SU-DHL-6 (cell line): Measurements from ENCODE around the gene DUS1L.

Experiments used
- H2AFZ ChIP-seq: fragments of 200-600 bp; sonication (generic); 2 replicates; pipeline ENCODE4 v1.6.1; 2014; ENCODE audit warnings: low read depth, mild to moderate bottlenecking, moderate library complexity, mixed read lengths, antibody characterized with exemption, low read length; ENCODE audit not compliant: severe bottlenecking
- H3F3A ChIP-seq: fragments of 200-600 bp; shearing (Covaris generic); 2 replicates; pipeline ENCODE4 v1.6.0; 2016; ENCODE audit warnings: antibody characterized with exemption, mild to moderate bottlenecking; ENCODE audit not compliant: insufficient read depth
- H3K27ac ChIP-seq: fragments of 200-600 bp; sonication (generic); 2 replicates; pipeline ENCODE4 v1.5.1; 2016; ENCODE audit warnings: low read depth, mild to moderate bottlenecking, low read length, moderate library complexity, mixed read lengths
- H3K27me3 ChIP-seq: fragments of 200-600 bp; sonication (generic), shearing (Covaris generic); 2 replicates; pipeline ENCODE4 v1.6.0; 2014; ENCODE audit warnings: mild to moderate bottlenecking, low read length
- H3K36me3 ChIP-seq: fragments of 200-600 bp; sonication (generic); 2 replicates; pipeline ENCODE4 v1.6.1; 2014; ENCODE audit warnings: mild to moderate bottlenecking, low read length, mixed read lengths
- H3K4me2 ChIP-seq: fragments of 300-600, 200-600 bp; shearing (Covaris generic), sonication (generic); 2 replicates; pipeline ENCODE4 v1.6.0; 2014; ENCODE audit warnings: low read length, low read depth, mild to moderate bottlenecking; ENCODE audit not compliant: poor library complexity, severe bottlenecking
- H3K4me3 ChIP-seq: fragments of 200-600 bp; sonication (generic); 2 replicates; pipeline ENCODE4 v1.5.1; 2014; ENCODE audit warnings: antibody characterized with exemption, low read length, mild to moderate bottlenecking, mixed read lengths; ENCODE audit not compliant: insufficient read depth, poor library complexity, severe bottlenecking
- H3K79me2 ChIP-seq: fragments of 200-600 bp; sonication (generic); 2 replicates; pipeline ENCODE4 v1.6.1; 2014; ENCODE audit warnings: mild to moderate bottlenecking, low read length, moderate library complexity; ENCODE audit not compliant: insufficient read depth
- H3K9ac ChIP-seq: fragments of 200-600 bp; sonication (generic); 2 replicates; pipeline ENCODE4 v1.7.0; 2014; ENCODE audit warnings: mild to moderate bottlenecking, low read length
- H3K9me2 ChIP-seq: fragments of 200-600 bp; sonication (generic); replicated peaks from 2 replicates; pipeline ENCODE4 v1.6.1; 2014; ENCODE audit warnings: low read length; ENCODE audit not compliant: insufficient read depth
- H3K9me3 ChIP-seq: fragments of 200-600 bp; sonication (generic); 2 replicates; pipeline ENCODE4 v1.6.1; 2014; ENCODE audit warnings: low read length, mixed read lengths; ENCODE audit not compliant: insufficient read depth
- H4K20me1 ChIP-seq: fragments of 200-600 bp; sonication (generic); 2 replicates; pipeline ENCODE4 v1.6.1; 2014; ENCODE audit warnings: low read depth, mild to moderate bottlenecking, antibody characterized with exemption, low read length, moderate library complexity, mixed read lengths
- EZH2phosphoT487 ChIP-seq: fragments of 200-600 bp; sonication (generic), shearing (Covaris generic); conservative IDR thresholded peaks from 2 replicates; pipeline ENCODE4 v1.6.1; 2018; ENCODE audit warnings: mild to moderate bottlenecking, antibody characterized with exemption, low read length, moderate library complexity, mixed read lengths
- TF ChIP-seq, protein P1 (sequence below): fragments of 200-600 bp; sonication (generic); IDR thresholded peaks from one replicate; pipeline ENCODE4 v1.5.1; 2017; ENCODE audit warnings: antibody characterized with exemption, mild to moderate bottlenecking, low read length, moderate library complexity; ENCODE audit not compliant: insufficient read depth, poor library complexity, severe bottlenecking

DUS1L gene

DNA sequence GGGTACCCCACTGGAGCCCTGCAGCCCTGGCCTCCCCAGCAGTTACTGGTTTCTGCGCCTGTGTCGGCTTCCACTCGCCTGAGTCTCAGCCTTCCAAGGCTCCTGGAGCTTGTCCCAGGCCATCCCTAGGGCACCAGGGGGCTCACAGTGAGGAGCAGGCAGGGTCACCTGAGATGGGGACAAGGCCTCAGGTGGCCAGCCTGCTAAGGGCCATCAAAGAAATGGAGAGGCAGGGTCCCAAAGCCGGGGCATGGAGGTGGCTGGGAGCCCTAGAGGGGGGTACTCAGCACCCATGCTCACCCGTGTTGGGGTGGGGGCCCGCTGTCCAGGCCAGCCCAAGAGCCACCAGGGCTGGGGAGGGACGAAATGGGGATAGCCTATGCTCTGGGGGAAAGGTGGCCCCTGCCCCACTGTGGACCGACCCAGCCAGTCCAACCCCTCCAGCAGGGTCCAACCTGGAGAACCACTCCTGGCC lies 31.1 kb upstream of the DUS1L start:
- Histone ChIP-seq H3F3A (peaks cover 24% of the 10 kb centered on the region), H2AFZ (no peak overlapping the region), H3K9me3 (no peaks in the 10 kb centered on the region), H3K9me2 (no peaks in the 10 kb centered on the region), H3K36me3 (0 out of 2 replicates have a peak, but pooled peaks cover 2% of the 10 kb centered on the region), H3K27ac (peak overlapping the region; percentile 93), H3K79me2 (peaks cover 32% of the 10 kb centered on the region), H4K20me1 (no peaks in the 10 kb centered on the region; the same call in 1 of the 2 replicates), H3K27me3 (no peaks in the 10 kb centered on the region), H3K4me3 (peak overlapping the region; percentile 99), H3K4me2 (peak overlapping the region; percentile 60), H3K9ac (peak overlapping the region; percentile 100)
- TF ChIP-seq EZH2phosphoT487 = no peak
- TF ChIP-seq, protein P1, sequence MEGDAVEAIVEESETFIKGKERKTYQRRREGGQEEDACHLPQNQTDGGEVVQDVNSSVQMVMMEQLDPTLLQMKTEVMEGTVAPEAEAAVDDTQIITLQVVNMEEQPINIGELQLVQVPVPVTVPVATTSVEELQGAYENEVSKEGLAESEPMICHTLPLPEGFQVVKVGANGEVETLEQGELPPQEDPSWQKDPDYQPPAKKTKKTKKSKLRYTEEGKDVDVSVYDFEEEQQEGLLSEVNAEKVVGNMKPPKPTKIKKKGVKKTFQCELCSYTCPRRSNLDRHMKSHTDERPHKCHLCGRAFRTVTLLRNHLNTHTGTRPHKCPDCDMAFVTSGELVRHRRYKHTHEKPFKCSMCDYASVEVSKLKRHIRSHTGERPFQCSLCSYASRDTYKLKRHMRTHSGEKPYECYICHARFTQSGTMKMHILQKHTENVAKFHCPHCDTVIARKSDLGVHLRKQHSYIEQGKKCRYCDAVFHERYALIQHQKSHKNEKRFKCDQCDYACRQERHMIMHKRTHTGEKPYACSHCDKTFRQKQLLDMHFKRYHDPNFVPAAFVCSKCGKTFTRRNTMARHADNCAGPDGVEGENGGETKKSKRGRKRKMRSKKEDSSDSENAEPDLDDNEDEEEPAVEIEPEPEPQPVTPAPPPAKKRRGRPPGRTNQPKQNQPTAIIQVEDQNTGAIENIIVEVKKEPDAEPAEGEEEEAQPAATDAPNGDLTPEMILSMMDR = no peak

DNA sequence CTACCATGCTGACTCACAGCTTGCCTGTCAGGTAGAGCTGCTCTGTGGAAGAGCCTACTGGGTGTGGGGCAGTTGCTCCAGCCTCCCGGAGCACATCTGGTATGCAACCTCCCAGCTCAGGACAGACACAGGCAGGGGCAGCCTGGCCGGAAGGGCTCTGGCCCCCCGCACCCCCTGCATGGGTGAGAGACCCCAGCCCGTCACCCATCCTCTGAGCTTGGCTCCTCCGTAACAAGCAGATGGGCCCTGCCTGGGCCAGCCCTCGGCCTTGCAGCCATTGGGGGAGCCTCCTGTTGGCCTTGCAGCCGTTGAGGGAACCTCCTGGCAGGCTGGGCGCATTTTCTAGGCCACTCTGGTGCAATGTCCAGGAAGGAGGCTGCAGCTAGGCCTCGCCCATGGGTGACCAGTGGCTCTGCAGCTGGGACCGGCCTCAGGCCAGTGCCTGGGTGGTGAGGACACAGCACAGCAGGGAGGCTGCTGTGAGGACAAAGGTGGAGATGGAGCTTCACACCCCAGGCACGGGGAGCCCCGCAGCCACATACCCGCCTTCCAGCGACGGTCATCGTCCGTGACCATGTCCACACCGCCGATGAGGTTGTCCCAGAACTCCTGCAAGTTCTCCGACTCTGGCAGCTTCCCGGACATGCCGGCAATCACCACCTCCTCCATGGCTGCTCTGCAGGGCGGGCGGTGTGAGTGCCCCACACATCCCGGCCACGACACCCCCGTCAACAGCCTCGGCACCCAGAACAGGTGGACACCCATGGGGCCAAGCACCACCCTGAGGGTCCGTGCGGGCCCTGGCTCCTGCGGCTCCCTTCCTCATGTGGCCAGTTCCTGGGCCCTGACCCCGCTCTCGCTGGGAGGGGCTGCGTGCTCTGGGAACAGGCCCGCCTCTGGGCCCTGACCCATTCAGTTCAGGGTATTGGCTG lies 30.4 kb upstream of the DUS1L start:
- Histone ChIP-seq H3K79me2 (peaks cover 32% of the 10 kb centered on the region), H3K9ac (peak overlapping the region; percentile 100)

DNA sequence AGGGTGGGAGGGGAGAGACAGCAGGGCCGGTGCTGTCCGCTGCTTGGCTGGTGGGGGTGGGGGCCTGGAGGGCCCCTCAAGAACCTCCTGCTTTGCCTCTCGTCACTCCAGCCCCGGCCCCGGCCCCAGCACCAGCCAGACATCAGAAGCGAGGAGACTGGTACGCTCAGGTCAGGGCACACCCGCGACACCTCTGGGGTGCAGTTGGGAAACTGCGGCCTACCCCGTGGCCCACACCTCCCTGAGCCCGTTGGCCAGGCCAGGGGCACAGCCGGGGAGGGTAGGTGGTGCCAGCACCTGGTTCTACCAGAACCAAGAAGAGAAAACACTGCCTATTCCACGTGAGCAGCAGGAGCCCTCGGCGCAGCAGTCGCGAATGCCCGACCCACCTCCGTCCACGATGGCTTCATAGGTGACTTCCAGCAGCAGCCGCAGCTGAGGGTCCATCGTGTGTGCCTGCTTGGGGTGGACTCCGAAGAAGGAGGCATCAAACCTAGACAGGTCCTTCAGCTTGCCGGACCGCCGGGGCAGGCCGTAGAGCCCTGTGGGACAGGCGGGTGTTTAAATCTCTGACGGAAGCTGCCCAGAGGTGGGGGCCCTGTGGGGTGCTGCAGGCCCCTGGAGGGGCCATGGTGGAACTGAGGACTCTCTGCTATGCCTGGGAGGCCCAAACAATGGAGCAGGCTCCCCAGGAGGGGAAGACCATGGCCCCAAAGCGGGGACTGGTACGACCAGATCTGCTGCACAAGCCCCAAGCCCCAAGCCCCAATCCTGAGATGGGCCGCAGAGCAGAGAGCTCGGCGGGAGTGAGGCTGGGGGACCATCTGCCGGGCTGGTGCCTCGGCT lies 29.6 kb upstream of the DUS1L start:
- TF ChIP-seq, protein P1 = no peak
- no peak for TF ChIP-seq EZH2phosphoT487
- Histone ChIP-seq H3K4me3 (no peak overlapping the region), H3K36me3 (0 out of 2 replicates have a peak, but pooled peaks cover 2% of the 10 kb centered on the region)

More for the DNA sequence above, 30.4 kb upstream of the DUS1L start:
- TF ChIP-seq, protein P1 = no peak
- TF ChIP-seq EZH2phosphoT487 = no peak
- no peaks in the 10 kb centered on the region for H3K9me2 ChIP-seq
- no peak overlapping the region for H3K27ac ChIP-seq
- no peaks in the 10 kb centered on the region; the same call in 1 of the 2 replicates for H4K20me1 ChIP-seq
- no peak overlapping the region for H2AFZ ChIP-seq
- peaks cover 18% of the 10 kb centered on the region for H3F3A ChIP-seq
- no peak overlapping the region for H3K4me3 ChIP-seq
- H3K9me3 ChIP-seq = no peaks in the 10 kb centered on the region
- no peaks in the 10 kb centered on the region for H3K27me3 ChIP-seq
- peak overlapping the region; percentile 60 for H3K4me2 ChIP-seq
- H3K36me3 ChIP-seq = 0 out of 2 replicates have a peak, but pooled peaks cover 2% of the 10 kb centered on the region

More for the DNA sequence above, 29.6 kb upstream of the DUS1L start:
- H3K9me3 ChIP-seq = no peaks in the 10 kb centered on the region
- H3K79me2 ChIP-seq = peaks cover 32% of the 10 kb centered on the region
- H4K20me1 ChIP-seq = no peaks in the 10 kb centered on the region; the same call in 1 of the 2 replicates
- 0 out of 2 replicates have a peak overlapping the region, but pooled peaks have one; percentile 13 for H3K9ac ChIP-seq
- no peaks in the 10 kb centered on the region for H3K9me2 ChIP-seq
- H3K27ac ChIP-seq = no peak overlapping the region
- no peak overlapping the region for H2AFZ ChIP-seq
- no peak overlapping the region for H3K4me2 ChIP-seq
- H3F3A ChIP-seq = peaks cover 10% of the 10 kb centered on the region
- H3K27me3 ChIP-seq = no peaks in the 10 kb centered on the region
